PFSK-1 (cell line): ENCODE measurements around the gene ESPN.

ENCODE experiments used
- FOXP2 ChIP-seq: optimal IDR thresholded peaks from 2 replicates; pipeline ENCODE3; 2011; ENCODE audit warnings: borderline replicate concordance, control low read depth, inconsistent platforms; ENCODE audit not compliant: insufficient read depth; ENCODE audit errors: extremely low read length, extremely low read depth
- POLR2AphosphoS5 ChIP-seq: IDR thresholded peaks from 2 replicates; pipeline ENCODE4 v1.6.1; 2012; ENCODE audit warnings: low read depth, mild to moderate bottlenecking, control low read depth, low read length, moderate library complexity
- SIN3A ChIP-seq: IDR thresholded peaks from 2 replicates; pipeline ENCODE4 v1.6.1; 2012; ENCODE audit warnings: mild to moderate bottlenecking, low read length, moderate library complexity, borderline replicate concordance; ENCODE audit not compliant: insufficient read depth
- TAF1 ChIP-seq: IDR thresholded peaks from 2 replicates; pipeline ENCODE4 v1.6.1; 2012; ENCODE audit warnings: low read length, control low read depth, borderline replicate concordance; ENCODE audit not compliant: insufficient read depth
- TF ChIP-seq, protein P1 (sequence below), 2 experiments: IDR thresholded peaks; 2 replicates each; pipeline versions ENCODE4 v1.6.1 to v1.8.0; 2011 to 2012; ENCODE audit warnings: low read depth in 2 of 2, low read length in 2 of 2, control low read depth in 1 of 2, inconsistent platforms in 1 of 2, mild to moderate bottlenecking in 1 of 2, moderate library complexity in 1 of 2; ENCODE audit not compliant: insufficient read depth in 1 of 2

Gene ESPN

GRCh38 chr1:6410248-6410893 lies 14.2 kb upstream of the ESPN start:
- TF ChIP-seq SIN3A (no peak), POLR2AphosphoS5 (no peak), FOXP2 (no peak), TAF1 (no peak)
- TF ChIP-seq, protein P1, sequence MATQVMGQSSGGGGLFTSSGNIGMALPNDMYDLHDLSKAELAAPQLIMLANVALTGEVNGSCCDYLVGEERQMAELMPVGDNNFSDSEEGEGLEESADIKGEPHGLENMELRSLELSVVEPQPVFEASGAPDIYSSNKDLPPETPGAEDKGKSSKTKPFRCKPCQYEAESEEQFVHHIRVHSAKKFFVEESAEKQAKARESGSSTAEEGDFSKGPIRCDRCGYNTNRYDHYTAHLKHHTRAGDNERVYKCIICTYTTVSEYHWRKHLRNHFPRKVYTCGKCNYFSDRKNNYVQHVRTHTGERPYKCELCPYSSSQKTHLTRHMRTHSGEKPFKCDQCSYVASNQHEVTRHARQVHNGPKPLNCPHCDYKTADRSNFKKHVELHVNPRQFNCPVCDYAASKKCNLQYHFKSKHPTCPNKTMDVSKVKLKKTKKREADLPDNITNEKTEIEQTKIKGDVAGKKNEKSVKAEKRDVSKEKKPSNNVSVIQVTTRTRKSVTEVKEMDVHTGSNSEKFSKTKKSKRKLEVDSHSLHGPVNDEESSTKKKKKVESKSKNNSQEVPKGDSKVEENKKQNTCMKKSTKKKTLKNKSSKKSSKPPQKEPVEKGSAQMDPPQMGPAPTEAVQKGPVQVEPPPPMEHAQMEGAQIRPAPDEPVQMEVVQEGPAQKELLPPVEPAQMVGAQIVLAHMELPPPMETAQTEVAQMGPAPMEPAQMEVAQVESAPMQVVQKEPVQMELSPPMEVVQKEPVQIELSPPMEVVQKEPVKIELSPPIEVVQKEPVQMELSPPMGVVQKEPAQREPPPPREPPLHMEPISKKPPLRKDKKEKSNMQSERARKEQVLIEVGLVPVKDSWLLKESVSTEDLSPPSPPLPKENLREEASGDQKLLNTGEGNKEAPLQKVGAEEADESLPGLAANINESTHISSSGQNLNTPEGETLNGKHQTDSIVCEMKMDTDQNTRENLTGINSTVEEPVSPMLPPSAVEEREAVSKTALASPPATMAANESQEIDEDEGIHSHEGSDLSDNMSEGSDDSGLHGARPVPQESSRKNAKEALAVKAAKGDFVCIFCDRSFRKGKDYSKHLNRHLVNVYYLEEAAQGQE (IDR thresholded peaks at IDR 0.05; ENCODE audit: insufficient read depth in 1 of 2, low read depth in 2 of 2, low read length in 2 of 2), result no peak

DNA sequence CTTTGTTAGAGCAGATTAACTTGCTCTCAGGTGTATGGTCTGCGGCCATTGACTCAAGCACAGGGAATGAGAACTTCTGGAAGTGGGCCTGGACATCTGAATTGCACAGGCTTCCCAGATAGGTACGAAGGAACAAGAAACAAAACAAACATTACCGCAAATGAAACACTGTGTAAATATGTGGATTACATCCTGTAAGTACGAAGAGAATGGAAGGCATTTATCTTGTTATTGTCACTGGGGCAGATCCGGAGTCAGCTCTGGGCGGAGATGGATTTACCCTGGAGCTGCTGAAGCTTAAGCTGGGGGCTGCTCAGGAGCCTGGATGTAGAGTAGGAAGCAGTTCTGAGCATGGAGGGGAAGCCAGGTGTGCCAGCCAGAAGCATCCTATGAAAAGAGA lies 11.7 kb upstream of the ESPN start:
- TF ChIP-seq TAF1 (no peak), POLR2AphosphoS5 (no peak), SIN3A (no peak), FOXP2 (no peak)
- TF ChIP-seq, protein P1 (IDR thresholded peaks at IDR 0.05; ENCODE audit: insufficient read depth in 1 of 2, low read depth in 2 of 2, low read length in 2 of 2), result no peak

DNA sequence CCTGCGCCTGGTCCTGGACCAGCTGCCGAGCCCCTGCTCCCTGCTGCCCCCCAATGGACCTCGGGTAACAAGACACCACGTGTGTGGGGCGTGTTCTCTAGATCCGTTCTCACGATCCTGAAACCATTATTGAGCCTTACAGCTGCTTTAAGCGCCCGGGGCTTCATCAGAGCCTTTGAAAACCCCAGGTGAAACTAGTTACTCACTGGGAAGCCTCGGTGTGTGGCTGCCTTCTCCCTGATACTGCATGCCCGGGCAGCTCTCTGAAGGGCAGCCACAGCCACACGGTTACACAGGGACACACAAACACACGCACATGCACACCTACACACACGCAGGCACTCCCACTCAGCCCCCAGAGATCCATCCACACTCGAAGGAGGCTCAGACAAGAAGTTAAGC lies 10.1 kb upstream of the ESPN start:
- TF ChIP-seq TAF1 (no peak), POLR2AphosphoS5 (no peak), SIN3A (no peak), FOXP2 (no peak)
- TF ChIP-seq, protein P1 (IDR thresholded peaks at IDR 0.05; ENCODE audit: insufficient read depth in 1 of 2, low read depth in 2 of 2, low read length in 2 of 2), result no peak

- TF ChIP-seq SIN3A (no peak), POLR2AphosphoS5 (no peak), FOXP2 (no peak), TAF1 (no peak)
- TF ChIP-seq, protein P1 (IDR thresholded peaks at IDR 0.05; ENCODE audit: insufficient read depth in 1 of 2, low read depth in 2 of 2, low read length in 2 of 2), result no peak
These were observed 9.5 kb upstream of the ESPN start for GRCh38 chr1:6414881-6415626.
